Colon (tissue), 2 donors: Measurements from ENCODE around the gene B3GALT5.

Experiments
- FAIRE-seq: peaks from 2 replicates; lab custom pipeline; 2012; peaks lifted over from hg19 to GRCh38; lab: Jason Lieb, UNC
- donor health status: control.
- donor health status: control.

Gene B3GALT5

GRCh38 chr21:39604951-39605350, 7.8 kb upstream of the B3GALT5 start:
- FAIRE-seq, result no peak

- no peak for FAIRE-seq
These were observed 2.0 kb upstream of the B3GALT5 start for GRCh38 chr21:39610703-39611102.

- no peak for FAIRE-seq
These were observed 1.1 kb upstream of the B3GALT5 start for GRCh38 chr21:39611551-39612190.

- FAIRE-seq, result no peak
These were observed 548 bp downstream of the B3GALT5 start for GRCh38 chr21:39613041-39613934.

GRCh38 chr21:39616211-39616772, 3.6 kb downstream of the B3GALT5 start:
- peak; percentile 5 for FAIRE-seq

- FAIRE-seq, result no peak
These were observed 8.1 kb downstream of the B3GALT5 start for GRCh38 chr21:39620856-39621255.

GRCh38 chr21:39625211-39625895, 12.6 kb downstream of the B3GALT5 start:
- no peak for FAIRE-seq

GRCh38 chr21:39628385-39628784, 15.6 kb downstream of the B3GALT5 start:
- FAIRE-seq, result no peak

- no peak for FAIRE-seq
These were observed 17.5 kb downstream of the B3GALT5 start for GRCh38 chr21:39630191-39630591.

- no peak for FAIRE-seq
These were observed 18.1 kb downstream of the B3GALT5 start for GRCh38 chr21:39630827-39631226.

GRCh38 chr21:39631842-39632562, 19.3 kb downstream of the B3GALT5 start:
- FAIRE-seq, result no peak

- FAIRE-seq, result no peak
These were observed 20.2 kb downstream of the B3GALT5 start for GRCh38 chr21:39632796-39633442.

GRCh38 chr21:39633770-39634181, 21.0 kb downstream of the B3GALT5 start:
- no peak for FAIRE-seq

- FAIRE-seq, result no peak
These were observed 21.8 kb downstream of the B3GALT5 start for GRCh38 chr21:39634507-39634906.

GRCh38 chr21:39637197-39637970, 24.6 kb downstream of the B3GALT5 start:
- FAIRE-seq, result no peak

- FAIRE-seq, result no peak
These were observed 25.2 kb downstream of the B3GALT5 start for GRCh38 chr21:39637971-39638240.

- no peak for FAIRE-seq
These were observed 25.5 kb downstream of the B3GALT5 start for GRCh38 chr21:39638281-39638680.

- no peak for FAIRE-seq
These were observed 28.0 kb downstream of the B3GALT5 start for GRCh38 chr21:39640754-39641153.

GRCh38 chr21:39641827-39642450, 29.2 kb downstream of the B3GALT5 start:
- FAIRE-seq, result no peak

- FAIRE-seq, result no peak
These were observed 31.4 kb downstream of the B3GALT5 start for GRCh38 chr21:39644062-39644560.
